ELR (cell line): ENCODE measurements around the gene SGSM2.

Experiments used
- DNase-seq: peaks from one replicate; pipeline ENCODE4 v3.0.0-alpha.2; 2015; ENCODE audit warnings: low read depth

SGSM2 gene

GRCh38 chr17:2427215-2427614 lies 89.9 kb downstream of the SGSM2 start:
- DNase-seq = no peak

DNA sequence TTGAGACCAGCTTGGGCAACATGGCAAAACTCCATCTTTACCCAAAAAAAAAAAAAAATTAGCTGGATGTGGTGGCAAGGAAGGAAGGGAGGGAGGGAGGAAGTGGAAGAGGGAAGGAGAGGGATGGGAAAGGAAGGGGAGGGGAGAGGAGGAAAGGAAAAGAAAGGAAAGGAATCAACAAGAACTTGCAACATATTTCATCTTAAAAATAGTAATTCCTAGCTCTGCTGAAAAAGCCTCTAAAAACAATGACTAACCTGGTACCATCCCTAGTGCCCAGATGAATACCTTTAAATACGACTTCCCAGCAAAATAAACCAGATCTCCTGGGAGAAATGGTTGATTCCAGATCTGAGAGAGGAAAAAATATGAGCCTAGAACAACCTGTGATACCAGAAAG lies 90.6 kb downstream of the SGSM2 start:
- no peak for DNase-seq
